Activated naive CD8-positive, alpha-beta T cell treated with anti-CD3 and anti-CD28 coated beads, Interleukin-2, amount 10 ng/mL, durations not matched to agents 7 days and 5 days (primary cell): Measurements from ENCODE around the gene REEP5. TPM values are rescaled to one million over a fixed set of nuclear protein-coding genes. Genes with fewer than 3 reads are reported as not detected.

Source experiments
- ATAC-seq: fragments of 150-1000 bp; cut with Tn5 transposase; one replicate; pipeline ENCODE4 v1.10.0; 2021; ENCODE audit warnings: low read depth, moderate library complexity
- POLR2A ChIA-PET: fragments of 350-600 bp; sonication (Branson Sonifier 250); formaldehyde crosslinking; loops from one replicate; lab custom pipeline; 2021; ENCODE audit warnings: antibody characterized with exemption; lab: Charles Lee
- DNase-seq: peaks from one replicate; pipeline ENCODE4 v3.0.0; 2021
- H3K27ac Mint-ChIP-seq: one replicate; pipeline ENCODE4 v1.8.0; 2022; ENCODE audit warnings: mild to moderate bottlenecking, mixed read lengths
- H3K27me3 Mint-ChIP-seq: one replicate; pipeline ENCODE4 v1.8.0; 2022; ENCODE audit warnings: mild to moderate bottlenecking, moderate library complexity, mixed read lengths
- H3K36me3 Mint-ChIP-seq: one replicate; pipeline ENCODE4 v1.8.0; 2021; ENCODE audit warnings: mild to moderate bottlenecking, mixed read lengths
- H3K4me1 Mint-ChIP-seq: one replicate; pipeline ENCODE4 v1.8.0; 2021; ENCODE audit warnings: mixed read lengths
- H3K4me3 Mint-ChIP-seq: one replicate; pipeline ENCODE4 v1.8.0; 2022; ENCODE audit warnings: mild to moderate bottlenecking, moderate library complexity, mixed read lengths
- H3K9me3 Mint-ChIP-seq: one replicate; pipeline ENCODE4 v1.8.0; 2021; ENCODE audit warnings: mixed read lengths
- total RNA-seq, 2 experiments: library from RNA; stranded (reverse); gene quantifications; one replicate each; pipeline ENCODE4 v1.2.3, GENCODE V29; 2021

The REEP5 gene
- total RNA-seq, 2 experiments from 2014 or later = 59.0 to 65.8 TPM

- no peaks in the 10 kb centered on the region for H3K36me3 Mint-ChIP-seq
- H3K4me1 Mint-ChIP-seq = peaks cover 18% of the 10 kb centered on the region
- no peak for DNase-seq
- peaks cover 9% of the 10 kb centered on the region for H3K27me3 Mint-ChIP-seq
- H3K27ac Mint-ChIP-seq = no peak overlapping the region
- POLR2A ChIA-PET = no interaction called here
- H3K4me3 Mint-ChIP-seq = no peak overlapping the region
- no peaks in the 10 kb centered on the region for H3K9me3 Mint-ChIP-seq
- ATAC-seq = no peak
Measured at GRCh38 chr5:112956606-112957005, 34.6 kb upstream of the REEP5 start.

GRCh38 chr5:112951124-112951702 is 29.2 kb upstream of the REEP5 start:
- Mint-ChIP-seq H3K27me3 (peaks cover 17% of the 10 kb centered on the region), H3K9me3 (no peaks in the 10 kb centered on the region), H3K4me1 (peaks cover 5% of the 10 kb centered on the region), H3K4me3 (no peak overlapping the region), H3K27ac (no peak overlapping the region), H3K36me3 (no peaks in the 10 kb centered on the region)
- no peak for DNase-seq
- ATAC-seq = no peak
- POLR2A ChIA-PET = interaction anchor here (0.7 kb wide), 1 partner anchor 14 kb away, joined by 4 read pairs; no protein-coding TSS in a partner anchor

DNA sequence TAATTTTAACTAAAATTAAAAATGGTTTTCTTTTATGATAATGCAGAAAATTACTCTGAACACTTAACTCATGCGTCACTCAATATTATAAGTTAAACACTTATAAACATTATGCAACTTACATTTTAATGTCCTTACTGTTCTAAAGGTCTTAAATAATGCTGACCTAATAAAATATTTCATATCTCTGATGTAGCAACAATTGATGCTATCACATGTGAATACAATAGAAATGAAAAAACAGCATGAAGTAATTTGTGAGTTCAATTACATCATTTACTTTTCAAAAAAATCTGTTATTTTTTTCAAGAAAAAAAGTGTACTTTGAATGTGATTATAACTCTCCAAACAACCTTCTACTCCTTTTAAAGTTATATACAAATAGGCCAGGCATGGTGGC is 26.4 kb upstream of the REEP5 start:
- no peak overlapping the region for H3K27ac Mint-ChIP-seq
- POLR2A ChIA-PET = no interaction called here
- no peak overlapping the region for H3K4me3 Mint-ChIP-seq
- peaks cover 8% of the 10 kb centered on the region for H3K4me1 Mint-ChIP-seq
- H3K9me3 Mint-ChIP-seq = no peaks in the 10 kb centered on the region
- peaks cover 24% of the 10 kb centered on the region for H3K27me3 Mint-ChIP-seq
- no peak for ATAC-seq
- DNase-seq = no peak
- H3K36me3 Mint-ChIP-seq = no peaks in the 10 kb centered on the region

DNA sequence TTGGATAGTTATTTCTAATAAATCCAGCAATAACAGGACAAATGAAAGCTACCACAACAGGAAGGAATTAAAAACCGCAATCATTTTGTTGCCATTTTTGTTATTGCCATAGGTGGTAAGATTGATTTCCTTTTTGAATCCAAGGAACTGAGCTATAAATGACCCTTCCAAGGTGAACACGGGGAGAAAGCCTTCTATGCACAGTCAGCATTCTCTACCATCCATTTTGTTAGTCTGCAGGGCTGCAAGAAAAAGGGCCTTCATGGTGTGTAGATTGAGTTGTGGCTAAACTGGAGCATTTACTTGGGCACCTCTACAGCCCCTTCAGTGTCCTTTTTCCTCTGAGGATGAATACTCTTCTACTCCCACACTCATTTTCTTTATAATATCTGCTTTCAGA is 18.6 kb upstream of the REEP5 start:
- POLR2A ChIA-PET = no interaction called here
- Mint-ChIP-seq H3K36me3 (no peaks in the 10 kb centered on the region), H3K4me3 (no peak overlapping the region), H3K27me3 (peaks cover 11% of the 10 kb centered on the region), H3K9me3 (no peaks in the 10 kb centered on the region), H3K27ac (no peak overlapping the region), H3K4me1 (peaks cover 2% of the 10 kb centered on the region)
- no peak for ATAC-seq
- no peak for DNase-seq

DNA sequence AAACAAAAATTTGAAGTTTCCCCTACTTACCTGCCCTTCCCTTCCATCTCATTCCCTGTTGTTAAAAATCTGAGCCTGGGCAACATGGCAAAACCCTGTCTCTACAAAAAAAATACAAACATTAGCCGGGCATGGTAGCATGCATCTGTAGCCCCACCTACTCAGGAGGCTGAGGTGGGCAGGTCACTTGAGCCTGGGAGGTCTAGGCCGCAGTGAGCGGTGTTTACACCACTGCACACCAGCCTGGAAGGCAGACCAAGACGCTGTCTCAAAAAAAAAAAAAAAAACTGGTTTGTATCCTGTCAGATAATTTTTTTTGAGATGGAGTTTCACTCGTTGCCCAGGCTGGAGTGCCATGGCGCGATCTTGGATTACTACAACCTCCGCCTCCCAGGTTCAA is 16.3 kb upstream of the REEP5 start:
- Mint-ChIP-seq H3K27ac (no peak overlapping the region), H3K4me1 (peaks cover 10% of the 10 kb centered on the region), H3K27me3 (peaks cover 5% of the 10 kb centered on the region), H3K4me3 (no peak overlapping the region), H3K36me3 (peaks cover 3% of the 10 kb centered on the region), H3K9me3 (peaks cover 7% of the 10 kb centered on the region)
- no peak for ATAC-seq
- DNase-seq = no peak
- POLR2A ChIA-PET = no interaction called here

DNA sequence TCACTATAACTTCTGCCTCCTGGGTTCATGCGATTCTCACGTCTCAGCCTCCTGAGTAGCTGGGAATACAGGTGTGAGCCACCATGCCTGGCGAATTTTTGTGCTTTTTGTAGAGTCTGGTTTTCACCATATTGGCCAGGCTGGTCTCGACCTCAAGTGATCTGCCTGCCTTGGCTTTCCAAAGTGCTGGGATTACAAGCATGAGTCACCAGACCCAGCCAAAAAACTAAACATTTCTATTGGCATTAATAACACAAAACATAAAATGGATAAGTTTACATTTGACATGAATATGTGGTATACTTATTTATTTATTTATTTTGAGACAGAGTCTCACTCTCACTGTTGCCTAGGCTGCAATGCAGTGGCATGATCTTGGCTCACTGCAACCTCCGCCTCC is 13.6 kb upstream of the REEP5 start:
- H3K4me3 Mint-ChIP-seq = no peak overlapping the region
- POLR2A ChIA-PET = interaction anchor here (2.2 kb wide), 1 partner anchor 13 kb away, joined by 4 read pairs; no protein-coding TSS in a partner anchor
- DNase-seq (no peak), ATAC-seq (no peak)
- peaks cover 2% of the 10 kb centered on the region for H3K27me3 Mint-ChIP-seq
- peaks cover 3% of the 10 kb centered on the region for H3K36me3 Mint-ChIP-seq
- H3K9me3 Mint-ChIP-seq = peaks cover 7% of the 10 kb centered on the region
- peaks cover 20% of the 10 kb centered on the region for H3K4me1 Mint-ChIP-seq
- H3K27ac Mint-ChIP-seq = no peak overlapping the region

- POLR2A ChIA-PET = interaction anchor here (1.5 to 2.2 kb wide), 2 partner anchors 11 to 42 kb away, joined by 4 to 6 read pairs; partner anchors contain the start of gene DCP2
Measured at GRCh38 chr5:112934366-112934663, 12.3 kb upstream of the REEP5 start.

GRCh38 chr5:112933651-112934365 is 11.8 kb upstream of the REEP5 start:
- H3K9me3 Mint-ChIP-seq = peaks cover 7% of the 10 kb centered on the region
- peaks cover 32% of the 10 kb centered on the region for H3K4me1 Mint-ChIP-seq
- peaks cover 3% of the 10 kb centered on the region for H3K36me3 Mint-ChIP-seq
- no peak overlapping the region for H3K27ac Mint-ChIP-seq
- no peak overlapping the region for H3K4me3 Mint-ChIP-seq
- no peak for ATAC-seq
- DNase-seq = no peak
- H3K27me3 Mint-ChIP-seq = peaks cover 2% of the 10 kb centered on the region
- POLR2A ChIA-PET = interaction anchor here (1.5 to 2.2 kb wide), 2 partner anchors 11 to 43 kb away, joined by 4 to 6 read pairs; partner anchors contain the start of gene DCP2

More at GRCh38 chr5:112934366-112934663, 12.3 kb upstream of the REEP5 start:
- no peak overlapping the region for H3K27ac Mint-ChIP-seq
- H3K36me3 Mint-ChIP-seq = peaks cover 3% of the 10 kb centered on the region
- H3K4me3 Mint-ChIP-seq = no peak overlapping the region
- H3K9me3 Mint-ChIP-seq = peaks cover 7% of the 10 kb centered on the region
- ATAC-seq (no peak), DNase-seq (no peak)
- H3K4me1 Mint-ChIP-seq = peaks cover 28% of the 10 kb centered on the region
- peaks cover 2% of the 10 kb centered on the region for H3K27me3 Mint-ChIP-seq

DNA sequence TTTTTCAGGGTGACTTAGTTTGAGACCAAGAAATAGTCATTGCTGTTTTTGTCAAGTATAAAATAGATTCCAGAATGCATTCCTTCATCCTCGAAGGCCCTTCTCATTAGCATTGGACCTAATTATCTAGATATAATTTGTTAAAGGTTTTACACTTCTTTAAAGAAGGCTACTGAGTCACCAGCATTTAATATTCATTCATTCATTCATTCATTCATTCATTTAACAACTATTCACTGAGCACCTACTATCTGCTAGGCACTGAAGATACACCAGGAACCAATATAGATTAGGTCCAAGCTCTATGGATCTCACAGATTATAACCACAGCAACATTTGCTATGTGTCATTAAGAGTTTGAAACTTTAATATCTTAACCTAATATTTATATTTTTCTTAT is 11.1 kb upstream of the REEP5 start:
- no peak overlapping the region for H3K27ac Mint-ChIP-seq
- peaks cover 39% of the 10 kb centered on the region for H3K4me1 Mint-ChIP-seq
- H3K4me3 Mint-ChIP-seq = no peak overlapping the region
- DNase-seq (no peak), ATAC-seq (no peak)
- peaks cover 2% of the 10 kb centered on the region for H3K27me3 Mint-ChIP-seq
- peaks cover 7% of the 10 kb centered on the region for H3K9me3 Mint-ChIP-seq
- peaks cover 3% of the 10 kb centered on the region for H3K36me3 Mint-ChIP-seq
- POLR2A ChIA-PET = interaction anchor here (1.5 kb wide), 1 partner anchor 43 kb away, joined by 6 read pairs; the partner anchor contains the start of gene DCP2

- no peak for ATAC-seq
- POLR2A ChIA-PET = interaction anchor here (0.8 to 2.7 kb wide), 2 partner anchors 10 to 45 kb away, joined by 4 to 12 read pairs; partner anchors contain the start of genes DCP2 and REEP5
- no peaks in the 10 kb centered on the region for H3K27me3 Mint-ChIP-seq
- peaks cover 7% of the 10 kb centered on the region for H3K9me3 Mint-ChIP-seq
- peaks cover 46% of the 10 kb centered on the region for H3K4me1 Mint-ChIP-seq
- peaks cover 7% of the 10 kb centered on the region for H3K36me3 Mint-ChIP-seq
- peak overlapping the region; percentile 65 for H3K27ac Mint-ChIP-seq
- no peak for DNase-seq
- peak overlapping the region; percentile 14 for H3K4me3 Mint-ChIP-seq
Measured at GRCh38 chr5:112931473-112931872, 9.4 kb upstream of the REEP5 start.

GRCh38 chr5:112930082-112930344 is 8.0 kb upstream of the REEP5 start:
- peak overlapping the region; percentile 70 for H3K4me3 Mint-ChIP-seq
- H3K4me1 Mint-ChIP-seq = peaks cover 46% of the 10 kb centered on the region

DNA sequence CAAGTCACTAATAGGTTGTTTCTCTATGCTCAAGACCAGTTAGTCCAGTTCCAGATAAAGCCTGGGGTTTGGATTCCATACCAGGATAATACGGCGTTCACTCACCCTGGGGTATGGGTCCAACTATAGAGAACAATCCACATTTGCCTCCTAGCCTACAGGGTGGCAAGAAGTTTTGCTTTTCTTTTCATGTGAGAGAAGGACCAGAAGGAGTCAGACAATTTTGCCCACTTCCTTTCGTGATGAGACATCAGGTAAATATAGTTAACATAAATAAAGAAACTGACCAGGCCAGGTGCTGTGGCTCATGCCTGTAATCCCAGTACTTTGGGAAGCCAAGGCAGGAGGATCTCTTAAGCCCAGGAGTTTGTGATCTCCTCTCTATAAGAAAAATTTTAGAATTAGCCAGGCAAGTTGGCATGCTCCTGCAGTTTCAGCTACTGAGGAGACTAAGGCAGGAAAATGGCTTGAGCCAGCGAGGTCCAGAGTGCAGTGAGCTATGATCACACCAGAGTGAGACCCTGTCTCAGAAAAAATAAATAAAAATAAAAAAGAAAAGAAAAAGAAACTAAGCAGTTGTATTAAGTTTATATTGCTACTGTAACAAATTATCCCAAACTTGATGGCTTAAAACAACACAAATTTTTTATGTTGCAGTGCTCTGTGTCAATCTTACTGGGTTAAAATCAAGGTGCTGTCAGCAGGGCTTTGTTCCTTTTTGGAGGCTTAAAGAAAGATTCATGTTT is 7.5 kb upstream of the REEP5 start:
- POLR2A ChIA-PET = interaction anchor here (0.8 to 2.7 kb wide), 5 partner anchors 8 to 60 kb away, joined by 3 to 13 read pairs (median 12); partner anchors contain the start of genes DCP2 and REEP5
- H3K36me3 Mint-ChIP-seq = peaks cover 7% of the 10 kb centered on the region
- H3K9me3 Mint-ChIP-seq = peaks cover 4% of the 10 kb centered on the region
- no peak for DNase-seq
- no peaks in the 10 kb centered on the region for H3K27me3 Mint-ChIP-seq
- peaks cover 45% of the 10 kb centered on the region for H3K4me1 Mint-ChIP-seq
- peak overlapping the region; percentile 88 for H3K27ac Mint-ChIP-seq
- ATAC-seq = peak; percentile 55
- H3K4me3 Mint-ChIP-seq = peak overlapping the region; percentile 70

More at GRCh38 chr5:112930082-112930344, 8.0 kb upstream of the REEP5 start:
- Mint-ChIP-seq H3K27ac (peak overlapping the region; percentile 88), H3K9me3 (peaks cover 7% of the 10 kb centered on the region), H3K27me3 (no peaks in the 10 kb centered on the region), H3K36me3 (peaks cover 7% of the 10 kb centered on the region)
- peak; percentile 80 for ATAC-seq
- POLR2A ChIA-PET = interaction anchor here (0.8 to 2.7 kb wide), 5 partner anchors 8 to 60 kb away, joined by 3 to 13 read pairs (median 12); partner anchors contain the start of genes DCP2 and REEP5
- DNase-seq = no peak

- H3K4me1 Mint-ChIP-seq = peaks cover 51% of the 10 kb centered on the region
- no peaks in the 10 kb centered on the region for H3K9me3 Mint-ChIP-seq
Measured at GRCh38 chr5:112923988-112924387, 2.0 kb upstream of the REEP5 start.

More at GRCh38 chr5:112923988-112924387, 2.0 kb upstream of the REEP5 start:
- no peak for DNase-seq
- POLR2A ChIA-PET = interaction anchor here (1.0 to 3.8 kb wide), 4 partner anchors 35 to 187 kb away, joined by 3 to 33 read pairs (median 3); partner anchors contain the start of genes APC and DCP2
- peak overlapping the region; percentile 95 for H3K27ac Mint-ChIP-seq
- H3K36me3 Mint-ChIP-seq = peaks cover 11% of the 10 kb centered on the region
- no peaks in the 10 kb centered on the region for H3K27me3 Mint-ChIP-seq
- no peak for ATAC-seq
- H3K4me3 Mint-ChIP-seq = peak overlapping the region; percentile 93
